Tibial nerve (tissue), 4 donors: ENCODE data around the gene DCAF6. TPM values are rescaled to one million over a fixed set of nuclear protein-coding genes. Genes with fewer than 3 reads are reported as not detected.

Source experiments
- DNase-seq, 2 donors: peaks; one replicate each; pipeline ENCODE4 v3.0.0-alpha.2; 2019; ENCODE audit warnings: low spot score in 2 of 2
- H3K27ac ChIP-seq, 4 donors: fragments of 200-600 bp; sonication (generic) in 3 of 4; one replicate each; pipeline ENCODE4 v1.5.1; 2017 to 2019; ENCODE audit warnings: mild to moderate bottlenecking in 1 of 4
- H3K27me3 ChIP-seq, 2 donors: fragments of 200-600 bp; sonication (generic) in 1 of 2; one replicate each; pipeline versions ENCODE4 v1.5.1 to v1.6.0; 2017 to 2019
- H3K36me3 ChIP-seq, 3 donors: fragments of 200-600 bp; sonication (generic); one replicate each; pipeline ENCODE4 v1.5.1; 2018 to 2019
- H3K4me1 ChIP-seq, 4 donors: fragments of 200-600 bp; sonication (generic) in 3 of 4; one replicate each; pipeline ENCODE4 v1.5.1; 2017 to 2019
- H3K4me3 ChIP-seq, 4 donors: fragments of 200-600 bp; sonication (generic) in 3 of 4; one replicate each; pipeline ENCODE4 v1.5.1; 2017 to 2019; ENCODE audit warnings: mild to moderate bottlenecking in 1 of 4, moderate library complexity in 1 of 4
- H3K9me3 ChIP-seq, 4 donors: fragments of 200-600 bp; sonication (generic) in 3 of 4; one replicate each; pipeline ENCODE4 v1.5.1; 2017 to 2019
- CTCF ChIP-seq, 5 experiments: fragments of 200-600 bp in 3 of 5; fragments of 450-650 bp in 2 of 5; sonication (generic) in 3 of 5; IDR thresholded peaks; one replicate each; pipeline ENCODE4 v1.5.1; 2016 to 2019; ENCODE audit warnings: antibody characterized with exemption in 5 of 5, mild to moderate bottlenecking in 3 of 5, moderate library complexity in 2 of 5
- EP300 ChIP-seq, 2 donors: sonication (generic); formaldehyde crosslinking; IDR thresholded peaks; one replicate each; pipeline ENCODE4 v1.6.1; 2017; ENCODE audit warnings: antibody characterized with exemption in 2 of 2, mild to moderate bottlenecking in 1 of 2
- POLR2A ChIP-seq, 2 donors: fragments of 450-650 bp; IDR thresholded peaks; one replicate each; pipeline ENCODE4 v1.6.1; 2017; ENCODE audit warnings: antibody characterized with exemption in 2 of 2, mild to moderate bottlenecking in 2 of 2, moderate library complexity in 2 of 2
- WGBS, 2 donors: methylation state at CpG; one replicate each; pipeline ENCODE4 v1.1.5; 2018; 5-methylcytosine and 5-hydroxymethylcytosine counted together
- small RNA-seq: library from RNA; depleted of rRNA; stranded (forward); fragments of <200 nt; gene quantifications from one replicate; pipeline ENCODE3, GENCODE V24; 2016
- total RNA-seq, 4 donors: library from RNA; depleted of rRNA; stranded (reverse); fragments of >200 nt; gene quantifications; one replicate each; pipeline ENCODE4 v1.1.0, GENCODE V29; 2016

DCAF6 gene
- total RNA-seq, 4 donors from 2014 or later: 75.7 to 118 (median 77.4) TPM

GRCh38 chr1:168116327-168116799, 179.9 kb downstream of the DCAF6 start:
- 90 to 95% methylated on average over 6 of the region's 6 CpGs for WGBS, 2 donors
- TF ChIP-seq CTCF (IDR thresholded peaks at IDR 0.05) (no peak), EP300 (IDR thresholded peaks at IDR 0.05) (no peak), POLR2A (IDR thresholded peaks at IDR 0.05) (no peak)
- DNase-seq: no peak
- Histone ChIP-seq H3K9me3 (no peaks in the 10 kb centered on the region), H3K36me3 (peaks cover 0 to 31% (median 0%) of the 10 kb centered on the region in 3 donors), H3K4me1 (peaks cover 0 to 8% (median 3%) of the 10 kb centered on the region in 4 donors), H3K27ac (no peak overlapping the region), H3K4me3 (no peak overlapping the region), H3K27me3 (no peaks in the 10 kb centered on the region)

GRCh38 chr1:168119750-168120149, 183.3 kb downstream of the DCAF6 start:
- H3K27ac ChIP-seq: no peak overlapping the region
- H3K9me3 ChIP-seq: no peaks in the 10 kb centered on the region
- 91% methylated on average over 4 of the region's 4 CpGs for WGBS, 2 donors
- H3K27me3 ChIP-seq: no peaks in the 10 kb centered on the region
- H3K4me1 ChIP-seq: peaks cover 0 to 17% (median 3%) of the 10 kb centered on the region in 4 donors
- peaks cover 0 to 12% (median 0%) of the 10 kb centered on the region in 3 donors for H3K36me3 ChIP-seq
- no peak for DNase-seq
- TF ChIP-seq POLR2A (IDR thresholded peaks at IDR 0.05): no peak
- TF ChIP-seq CTCF (IDR thresholded peaks at IDR 0.05): no peak
- no peak for TF ChIP-seq EP300 (IDR thresholded peaks at IDR 0.05)
- no peak overlapping the region for H3K4me3 ChIP-seq

- H3K27ac ChIP-seq: peak overlapping the region in 3 of 4 donors; percentile 14 to 65 (median 21)
- WGBS, 2 donors: 23 to 38% methylated on average over 7 of the region's 7 CpGs
- peak; percentile 52 to 57 for DNase-seq
- no peak overlapping the region for H3K4me3 ChIP-seq
- H3K27me3 ChIP-seq: no peaks in the 10 kb centered on the region
- H3K4me1 ChIP-seq: peaks cover 0 to 17% (median 3%) of the 10 kb centered on the region in 4 donors
- H3K36me3 ChIP-seq: peaks cover 0 to 10% (median 0%) of the 10 kb centered on the region in 3 donors
- TF ChIP-seq POLR2A (IDR thresholded peaks at IDR 0.05): no peak
- TF ChIP-seq EP300 (IDR thresholded peaks at IDR 0.05): peak in 1 of 2 donors; percentile 51
- no peak for TF ChIP-seq CTCF (IDR thresholded peaks at IDR 0.05)
- H3K9me3 ChIP-seq: no peaks in the 10 kb centered on the region
These were observed 185.0 kb downstream of the DCAF6 start for GRCh38 chr1:168121401-168122011.

GRCh38 chr1:168125051-168125450, 188.6 kb downstream of the DCAF6 start:
- Histone ChIP-seq H3K9me3 (no peaks in the 10 kb centered on the region), H3K27ac (no peak overlapping the region), H3K27me3 (no peaks in the 10 kb centered on the region), H3K4me1 (peaks cover 0 to 17% (median 3%) of the 10 kb centered on the region in 4 donors), H3K4me3 (no peak overlapping the region), H3K36me3 (peaks cover 0 to 20% (median 0%) of the 10 kb centered on the region in 3 donors)
- no peak for DNase-seq
- WGBS, 2 donors: 93 to 96% methylated on average over 1 of the region's 1 CpG
- TF ChIP-seq CTCF (IDR thresholded peaks at IDR 0.05): no peak
- no peak for TF ChIP-seq POLR2A (IDR thresholded peaks at IDR 0.05)
- TF ChIP-seq EP300 (IDR thresholded peaks at IDR 0.05): no peak

Small RNA genes lying within 50 kb of the gene (small RNA-seq; reads per million reads assigned to genes)
- gene MIR1255B2: not detected

Other genes starting within 250 kb of the DCAF6 start
- 10 to 100 TPM; 50.1 to 76.0 (median 71.7) TPM for gene MPZL1, start 214.7 kb upstream of the DCAF6 start, total RNA-seq
- gene ADCY10, start 22.5 kb upstream of the DCAF6 start, total RNA-seq: not detected
- 10 to 100 TPM; 16.1 to 22.4 (median 19.1) TPM for gene MPC2, start 389 bp downstream of the DCAF6 start, total RNA-seq
- gene GPR161, start 200.2 kb downstream of the DCAF6 start, total RNA-seq: 1 to 10 TPM; 2.7 to 9.0 (median 6.6) TPM
- 10 to 100 TPM; 16.5 to 25.3 (median 20.6) TPM for gene TIPRL, start 242.3 kb downstream of the DCAF6 start, total RNA-seq